HG02885 (cell line): ENCODE results near the gene COPS7B.

Experiments used
- ATAC-seq: cut with Tn5 transposase; IDR thresholded peaks from one replicate; pipeline ENCODE4 v1.9.1; 2021; ENCODE audit warnings: mild to moderate bottlenecking; ENCODE audit not compliant: unreplicated experiment, poor library complexity

The COPS7B gene

GRCh38 chr2:231781798-231782726 is 4.2 kb upstream of the COPS7B start:
- no peak for ATAC-seq

- no peak for ATAC-seq
Observed at GRCh38 chr2:231785413-231785812, 832 bp upstream of the COPS7B start.

- no peak for ATAC-seq
Observed at GRCh38 chr2:231785822-231786176, 446 bp upstream of the COPS7B start.

- peak; percentile 2 for ATAC-seq
Observed at GRCh38 chr2:231786917-231787292, 660 bp downstream of the COPS7B start.

GRCh38 chr2:231791107-231791506 is 4.9 kb downstream of the COPS7B start:
- ATAC-seq, result no peak

- ATAC-seq, result no peak
Observed at GRCh38 chr2:231794383-231794782, 8.1 kb downstream of the COPS7B start.

- no peak for ATAC-seq
Observed at GRCh38 chr2:231795525-231796327, 9.5 kb downstream of the COPS7B start.

- no peak for ATAC-seq
Observed at GRCh38 chr2:231800493-231801091, 14.3 kb downstream of the COPS7B start.

GRCh38 chr2:231803501-231804138 is 17.4 kb downstream of the COPS7B start:
- no peak for ATAC-seq

GRCh38 chr2:231807020-231807419 is 20.8 kb downstream of the COPS7B start:
- no peak for ATAC-seq

- no peak for ATAC-seq
Observed at GRCh38 chr2:231810905-231811304, 24.7 kb downstream of the COPS7B start.

GRCh38 chr2:231816327-231817026 is 30.2 kb downstream of the COPS7B start:
- no peak for ATAC-seq

- ATAC-seq, result no peak
Observed at GRCh38 chr2:231819447-231820042, 33.3 kb downstream of the COPS7B start.

GRCh38 chr2:231820786-231821303 is 34.6 kb downstream of the COPS7B start:
- no peak for ATAC-seq

- ATAC-seq, result no peak
Observed at GRCh38 chr2:231821908-231822307, 35.7 kb downstream of the COPS7B start.

GRCh38 chr2:231853105-231853504 is 66.9 kb downstream of the COPS7B start:
- no peak for ATAC-seq

- no peak for ATAC-seq
Observed at GRCh38 chr2:231854616-231855125, 68.4 kb downstream of the COPS7B start.

GRCh38 chr2:231856959-231857358 is 70.7 kb downstream of the COPS7B start:
- ATAC-seq, result no peak
